Stimulated activated CD8-positive, alpha-beta memory T cell treated with anti-CD3 and anti-CD28 coated beads, Interleukin-4, amount 100 ng/mL, for 48 hours (primary cell): ENCODE results near the gene BMP5.
"Not testable (repeated sequence)": the region's sequence is repeated elsewhere in the genome, so short reads cannot be mapped to it uniquely, and the experiment has no call there.

Experiments used
- DNase-seq: peaks from one replicate; pipeline ENCODE4 v3.0.0-alpha.2; 2020

BMP5 gene

GRCh38 chr6:55875400-55875799 lies at the start of gene BMP5:
Gene BMP5 (minus strand): TSS chr6:55875590. CDS start chr6:55874865, 725 bp downstream.
- DNase-seq = no peak

DNA sequence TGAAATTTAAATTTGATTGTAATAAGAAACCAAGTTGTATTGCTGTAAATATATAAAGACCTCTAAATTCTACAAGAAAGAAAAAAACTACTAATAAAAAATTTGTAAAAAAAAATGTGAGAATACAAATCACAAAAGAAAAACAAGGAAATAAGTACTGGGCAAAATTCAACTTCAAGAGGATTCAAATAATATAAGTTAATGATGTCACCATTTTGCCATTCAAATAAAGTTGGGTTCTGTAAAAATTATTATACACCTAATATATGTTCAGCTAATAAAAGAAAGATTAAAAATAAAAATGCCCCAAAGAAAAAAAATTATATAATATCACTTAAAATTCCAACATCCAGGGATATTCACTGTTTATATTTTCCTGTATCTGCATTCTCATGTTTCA lies 47.0 kb upstream of the BMP5 start:
- DNase-seq = no peak

DNA sequence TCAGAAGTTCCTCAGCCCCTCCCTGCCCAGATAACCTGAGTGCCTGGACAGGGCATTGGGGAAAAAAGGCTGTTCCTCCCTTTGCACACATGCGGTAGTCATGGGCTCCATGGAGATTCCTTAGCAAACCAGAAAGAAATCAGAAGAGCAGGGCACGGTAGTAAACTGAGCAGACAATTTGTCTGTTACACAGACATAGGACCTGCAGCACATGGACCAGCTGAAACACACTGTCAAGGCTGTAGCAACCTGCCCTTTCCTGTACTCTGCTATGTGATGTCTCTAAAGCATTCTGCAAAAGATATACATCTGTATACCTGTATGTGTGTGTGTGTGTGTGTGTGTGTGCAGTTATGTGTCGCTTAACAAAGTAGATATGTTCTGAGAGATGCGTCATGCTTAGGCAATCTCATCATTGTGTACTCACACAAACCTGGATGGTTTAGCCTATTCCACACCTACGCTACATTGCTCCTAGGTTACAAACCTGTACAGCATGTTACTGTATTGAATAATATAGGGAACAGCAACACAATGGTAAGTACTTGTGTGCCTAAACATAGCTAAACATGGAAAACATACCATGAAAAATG lies 44.4 kb upstream of the BMP5 start:
- no peak for DNase-seq

- no peak for DNase-seq
These were observed 43.2 kb upstream of the BMP5 start for GRCh38 chr6:55918639-55919038.

DNA sequence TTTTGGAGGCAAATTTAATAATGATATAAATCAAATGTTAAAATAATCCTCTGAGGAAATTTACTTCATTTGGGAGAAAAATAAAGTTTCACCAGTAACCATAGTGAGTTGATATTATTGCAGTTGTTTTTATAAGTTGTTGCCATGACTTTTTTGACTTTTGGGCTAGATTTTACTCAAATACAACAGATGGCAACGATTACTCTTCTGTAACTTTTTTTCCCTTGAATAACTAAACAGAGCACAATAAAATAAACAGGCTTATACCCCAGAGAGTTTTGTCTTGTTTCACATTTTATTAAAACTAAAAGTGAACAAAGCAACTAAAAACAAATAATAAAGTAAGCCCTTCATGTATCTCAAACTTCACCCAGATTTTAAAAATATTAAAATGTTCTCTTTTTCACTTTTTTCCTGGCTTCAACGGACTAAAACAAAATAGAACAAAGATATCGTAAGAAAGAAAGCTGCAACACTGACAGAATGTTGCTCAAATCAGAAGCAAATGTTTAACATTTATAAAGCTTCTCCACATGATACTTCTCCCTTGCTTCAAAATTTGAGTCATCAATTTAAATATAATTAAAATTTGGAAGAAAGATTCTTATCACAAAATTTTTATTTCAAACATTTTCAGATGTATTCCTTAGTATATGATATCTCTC lies 42.5 kb upstream of the BMP5 start:
- DNase-seq = no peak

- no peak for DNase-seq
These were observed 40.8 kb upstream of the BMP5 start for GRCh38 chr6:55916188-55916587.

DNA sequence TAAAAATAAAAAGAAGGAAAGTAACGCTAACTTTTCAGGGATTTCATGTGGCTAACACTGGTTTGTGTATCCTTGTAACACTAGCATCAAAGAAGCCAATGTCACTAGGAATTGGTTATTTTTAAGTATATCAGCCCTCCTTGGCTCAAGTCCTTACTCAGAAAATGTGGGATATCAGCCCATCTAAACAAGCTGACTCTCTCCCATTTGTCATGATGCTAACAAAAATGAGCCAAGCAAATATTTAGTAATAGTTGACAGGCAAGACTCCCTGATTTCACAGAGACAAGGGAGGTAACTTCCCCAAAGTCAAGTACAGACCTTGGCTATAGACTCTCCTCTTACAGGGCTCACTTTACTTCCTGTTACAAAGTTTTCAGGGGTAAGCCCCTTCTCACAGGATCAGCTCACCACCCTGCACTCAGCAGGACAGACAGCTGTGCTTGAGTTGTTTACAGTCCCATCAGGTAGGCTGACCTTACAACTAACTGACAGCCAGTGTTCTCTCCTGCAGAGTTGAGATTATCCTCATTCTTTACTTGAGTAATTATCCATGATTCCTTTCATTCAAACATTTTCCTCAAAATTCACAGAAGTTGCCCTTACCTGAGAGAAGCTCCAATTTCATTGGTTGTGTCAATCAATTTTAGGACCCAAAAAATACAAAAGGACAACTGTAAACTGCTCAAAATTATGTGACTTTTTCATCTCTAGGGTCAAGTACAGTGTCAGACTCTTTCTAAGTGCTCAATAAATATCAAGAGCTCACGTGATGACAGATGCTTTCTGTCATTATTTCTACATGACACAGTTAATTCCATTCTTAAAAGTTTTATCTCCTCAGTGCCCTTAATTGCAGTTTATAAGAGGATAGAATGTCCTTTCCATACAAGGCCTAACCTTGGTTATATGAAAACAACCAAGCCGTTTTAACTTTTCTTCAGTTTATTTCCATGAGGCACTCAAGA lies 38.1 kb upstream of the BMP5 start:
- DNase-seq = no peak

DNA sequence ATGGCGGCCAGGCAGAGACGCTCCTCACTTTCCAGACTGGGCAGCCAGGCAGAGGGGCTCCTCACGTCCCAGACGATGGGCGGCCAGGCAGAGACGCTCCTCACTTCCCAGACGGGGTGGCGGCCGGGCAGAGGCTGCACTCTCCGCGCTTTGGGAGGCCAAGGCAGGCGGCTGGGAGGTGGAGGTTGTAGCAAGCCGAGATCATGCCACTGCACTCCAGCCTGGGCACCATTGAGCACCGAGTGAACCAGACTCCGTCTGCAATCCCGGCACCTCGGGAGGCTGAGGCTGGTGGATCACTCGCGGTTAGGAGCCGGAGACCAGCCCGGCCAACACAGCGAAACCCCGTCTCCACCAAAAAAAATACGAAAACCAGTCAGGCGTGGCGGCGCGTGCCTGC lies 35.1 kb upstream of the BMP5 start:
- DNase-seq = not testable (repeated sequence)

- DNase-seq = not testable (repeated sequence)
These were observed 34.5 kb upstream of the BMP5 start for GRCh38 chr6:55909911-55910310.

DNA sequence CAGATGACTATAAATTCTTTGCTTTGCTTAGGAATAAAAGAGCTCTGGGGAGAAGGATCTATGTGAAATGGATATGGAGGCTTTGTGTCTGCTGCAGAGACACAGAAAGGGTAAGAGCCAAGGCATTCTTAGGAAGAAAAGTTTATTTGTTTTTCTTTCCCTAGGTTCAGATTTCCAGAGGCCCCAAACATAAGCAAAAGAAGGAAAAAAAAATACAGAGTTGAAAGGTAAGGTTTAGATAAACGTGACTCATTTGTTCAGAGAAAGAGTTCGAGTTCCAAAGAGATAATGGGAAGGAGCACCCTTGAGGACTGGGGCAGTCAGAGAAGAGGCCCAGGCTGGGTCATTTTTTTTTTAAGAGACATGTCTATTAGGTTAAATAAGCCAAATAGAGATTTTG lies 27.4 kb upstream of the BMP5 start:
- no peak for DNase-seq

DNA sequence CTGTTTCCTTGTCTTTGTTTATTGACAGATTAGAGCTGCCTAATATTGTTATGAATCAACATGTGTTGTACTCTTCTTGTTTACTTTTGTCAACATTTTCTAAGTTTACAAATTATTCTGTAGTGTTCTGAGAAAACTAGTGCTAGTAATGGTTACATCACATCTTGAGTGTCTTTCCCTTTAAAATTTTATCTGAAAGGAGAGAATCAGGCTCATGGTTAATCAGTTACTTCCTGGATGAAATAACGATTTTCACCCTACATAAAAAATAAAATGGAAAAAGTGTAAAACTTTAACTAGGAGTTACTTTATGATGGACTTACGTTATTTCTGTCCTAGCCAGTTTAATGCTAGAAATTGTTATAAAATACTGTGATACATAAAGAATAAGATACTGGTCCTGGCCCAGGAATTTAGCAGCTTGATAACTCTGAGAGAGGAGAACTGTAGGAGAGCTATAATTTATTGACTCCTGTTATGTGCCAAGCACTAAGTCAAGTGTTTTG lies 26.4 kb upstream of the BMP5 start:
- DNase-seq = no peak

GRCh38 chr6:55898342-55898741 lies 23.0 kb upstream of the BMP5 start:
- no peak for DNase-seq

DNA sequence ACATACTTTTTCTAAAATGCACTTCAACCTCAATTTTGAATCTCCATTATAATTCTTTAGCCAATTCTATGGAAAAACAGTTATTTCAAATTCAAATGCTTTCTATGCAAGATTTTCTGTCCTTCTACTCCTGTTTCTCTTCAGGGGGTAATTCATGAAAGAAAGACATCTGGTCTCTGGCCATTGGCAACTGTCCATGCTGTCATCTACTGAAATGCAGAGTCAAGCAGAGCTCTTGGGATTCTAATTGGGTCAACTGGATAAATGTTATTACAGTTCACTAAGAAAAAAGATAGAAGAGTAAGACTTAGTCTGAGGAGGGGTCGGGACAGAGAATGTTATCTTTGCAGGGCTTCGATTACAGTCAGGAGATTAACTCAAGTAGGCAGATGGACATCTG lies 22.0 kb upstream of the BMP5 start:
- DNase-seq = no peak

DNA sequence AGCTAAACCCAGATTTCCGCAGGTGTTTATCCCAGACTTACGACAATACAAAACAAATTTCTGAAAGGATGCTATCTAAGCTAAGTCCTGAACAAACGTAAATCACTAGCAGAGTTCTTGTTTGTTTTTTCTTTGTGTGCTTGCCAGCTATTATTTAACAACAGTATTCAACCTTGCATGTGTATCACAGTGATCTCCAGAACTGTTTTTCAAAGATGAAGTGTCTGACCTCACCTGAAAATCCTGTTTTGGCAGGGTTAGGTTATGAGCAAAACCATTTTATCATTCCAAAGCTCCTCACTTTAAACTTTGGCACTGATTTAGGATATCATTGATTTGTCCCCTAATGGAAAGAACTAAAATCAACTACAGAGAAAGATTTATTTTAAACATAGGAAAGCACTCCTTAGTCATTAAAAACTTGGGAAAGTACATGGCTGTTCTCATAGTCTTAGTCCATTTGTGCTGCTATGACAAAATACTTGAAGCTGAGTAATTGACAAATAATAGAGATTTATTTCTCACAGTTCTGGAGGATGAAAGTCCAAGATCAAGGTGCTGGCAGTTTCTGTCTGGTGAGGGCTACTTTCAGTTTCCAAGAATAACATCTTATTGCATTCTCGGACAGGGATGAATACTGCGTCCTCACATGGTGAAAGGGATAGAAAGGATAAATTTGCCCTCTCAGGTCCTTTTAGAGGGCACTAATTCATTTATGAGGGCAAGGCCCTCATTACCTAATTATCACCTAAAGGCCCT lies 20.8 kb upstream of the BMP5 start:
- no peak for DNase-seq

GRCh38 chr6:55892749-55893357 lies 17.5 kb upstream of the BMP5 start:
- no peak for DNase-seq

DNA sequence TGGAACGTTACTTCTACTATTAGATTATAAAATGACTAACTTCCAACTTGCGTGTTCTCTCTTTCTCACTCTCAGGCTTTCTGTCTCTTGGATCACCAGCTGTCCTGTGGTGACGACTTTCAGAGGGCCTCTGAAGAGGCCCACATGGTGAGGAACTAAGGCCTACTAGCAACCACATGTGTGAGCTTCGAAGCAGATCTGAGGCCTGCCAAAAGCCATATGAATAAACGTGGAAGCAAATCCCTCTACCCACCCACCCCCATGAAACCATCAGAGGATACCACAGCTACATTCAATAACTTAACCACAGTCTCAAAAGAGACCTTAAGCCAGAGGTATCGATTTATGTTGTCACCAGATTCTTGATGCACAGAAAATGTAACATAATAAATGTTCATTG lies 13.5 kb upstream of the BMP5 start:
- DNase-seq = no peak

GRCh38 chr6:55886185-55886836 lies 10.9 kb upstream of the BMP5 start:
- DNase-seq = no peak

DNA sequence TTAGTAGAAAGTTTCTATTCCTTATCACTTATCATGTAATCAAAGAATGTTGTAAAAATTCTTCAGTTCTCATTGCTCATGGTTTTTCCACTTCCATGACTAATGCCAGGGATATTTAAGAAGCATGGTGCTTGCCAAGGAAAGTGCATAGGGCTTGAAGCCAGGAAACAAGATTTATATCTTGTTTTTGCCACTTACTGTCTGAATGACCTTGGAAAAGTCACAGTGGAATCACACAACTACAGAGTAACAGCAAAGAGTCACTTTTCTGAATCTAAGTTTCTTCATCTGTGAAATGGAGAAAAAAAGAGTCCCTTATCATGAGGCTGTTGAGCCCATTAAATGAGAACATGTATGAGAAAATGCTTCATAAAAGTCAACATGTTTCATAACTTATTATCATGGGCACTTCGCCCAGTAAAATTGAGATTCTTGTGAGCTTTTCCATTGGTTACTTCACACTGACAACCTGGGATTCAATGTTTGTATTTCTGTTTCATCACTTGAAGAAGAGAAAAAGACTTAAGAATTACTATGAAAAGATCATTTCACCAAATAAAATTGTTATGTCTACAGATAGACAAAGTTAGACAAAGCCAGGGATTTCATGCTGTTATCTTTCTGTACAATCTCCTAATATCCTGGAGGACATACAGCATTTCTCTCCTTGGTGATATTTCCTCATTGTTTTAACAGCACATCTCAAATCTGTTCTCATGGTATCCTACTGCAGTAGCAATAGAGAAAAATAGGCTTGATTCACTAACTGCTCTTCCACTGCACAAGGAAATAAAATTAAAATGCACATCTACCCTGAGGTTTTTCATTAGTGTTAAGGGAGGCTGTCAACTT lies 7.6 kb upstream of the BMP5 start:
- DNase-seq = no peak

- DNase-seq = no peak
These were observed 1.9 kb upstream of the BMP5 start for GRCh38 chr6:55877283-55877682.

DNA sequence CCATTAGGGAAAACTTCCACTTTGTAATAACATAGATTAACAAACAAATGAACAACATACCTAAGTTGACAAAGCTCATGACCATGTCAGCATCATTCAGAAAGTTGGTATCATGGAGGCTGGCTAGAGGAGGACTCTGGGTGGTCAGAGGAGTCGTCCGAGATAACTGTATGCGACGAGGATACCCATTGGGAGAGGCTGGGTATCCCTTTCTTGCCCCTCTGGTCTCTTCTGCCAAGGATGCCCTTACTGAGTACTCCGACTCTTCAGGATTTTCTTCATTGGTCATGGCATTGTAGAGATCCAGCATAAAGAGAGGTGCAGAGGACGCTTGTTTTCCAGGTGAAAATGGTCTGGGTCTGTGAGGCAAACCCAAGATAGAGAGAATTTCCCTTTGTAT lies 1.1 kb downstream of the BMP5 start:
- DNase-seq = no peak

DNA sequence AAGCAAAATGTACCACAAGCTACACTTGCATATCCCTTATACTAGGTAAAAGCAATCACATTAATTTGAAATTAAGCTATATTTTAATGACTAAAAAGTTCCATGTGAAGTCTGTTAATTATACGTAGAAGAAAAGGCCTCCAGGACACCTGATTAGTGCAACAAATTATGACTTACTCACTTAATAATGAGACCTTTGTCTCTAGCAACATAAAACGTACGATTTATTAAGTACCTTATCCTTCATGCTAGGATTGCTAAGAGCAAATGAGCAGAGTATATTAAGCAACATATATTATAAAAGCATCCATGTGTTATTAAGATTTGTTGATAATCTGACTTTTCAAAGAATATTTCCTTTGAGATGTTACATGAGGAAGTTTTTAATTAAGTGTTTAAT lies 2.5 kb downstream of the BMP5 start:
- no peak for DNase-seq
